Smooth muscle cell (in vitro differentiated cells): ENCODE measurements around the gene LRP1B. TPM values are rescaled to one million over a fixed set of nuclear protein-coding genes. Genes with fewer than 3 reads are reported as not detected.

Experiments used
- DNase-seq: peaks from one replicate; lab custom pipeline; 2025; ENCODE audit not compliant: unreplicated experiment; lab: John Stamatoyannopoulos, UW
- H2AFZ ChIP-seq: fragments of 200-600 bp; sonication (generic); 2 replicates; pipeline ENCODE4 v1.6.0; 2016; ENCODE audit warnings: antibody characterized with exemption, low read depth, mild to moderate bottlenecking
- H3F3A ChIP-seq: fragments of 200-600 bp; sonication (generic); 2 replicates; pipeline ENCODE4 v1.6.0; 2017; ENCODE audit warnings: antibody characterized with exemption, low read depth
- H3K27ac ChIP-seq: fragments of 200-600 bp; sonication (generic); 2 replicates; pipeline ENCODE4 v1.5.1; 2016; ENCODE audit warnings: low read depth, mild to moderate bottlenecking
- H3K27me3 ChIP-seq: fragments of 200-600 bp; sonication (generic); 2 replicates; pipeline ENCODE4 v1.6.1; 2016; ENCODE audit warnings: low read depth, mild to moderate bottlenecking
- H3K36me3 ChIP-seq: fragments of 200-600 bp; sonication (generic); 2 replicates; pipeline ENCODE4 v1.5.1; 2016; ENCODE audit warnings: low read depth
- H3K4me1 ChIP-seq: fragments of 200-600 bp; sonication (generic); 2 replicates; pipeline ENCODE4 v1.5.1; 2016; ENCODE audit warnings: low read depth
- H3K4me2 ChIP-seq: fragments of 200-600 bp; sonication (generic); 2 replicates; pipeline ENCODE4 v1.6.0; 2016; ENCODE audit warnings: mild to moderate bottlenecking
- H3K4me3 ChIP-seq: fragments of 200-600 bp; sonication (generic); 2 replicates; pipeline ENCODE4 v1.5.1; 2016; ENCODE audit warnings: mild to moderate bottlenecking
- H3K79me2 ChIP-seq: fragments of 200-600 bp; sonication (generic); 2 replicates; pipeline ENCODE4 v1.6.0; 2016; ENCODE audit warnings: low read depth, mild to moderate bottlenecking
- H3K9ac ChIP-seq: fragments of 200-600 bp; sonication (generic); 2 replicates; pipeline ENCODE4 v1.6.0; 2016; ENCODE audit warnings: low read depth
- H3K9me3 ChIP-seq: fragments of 200-600 bp; sonication (generic); replicated peaks from 2 replicates; pipeline ENCODE4 v1.5.1; 2016; ENCODE audit warnings: low read depth
- H4K20me1 ChIP-seq: fragments of 200-600 bp; sonication (generic); 2 replicates; pipeline ENCODE4 v1.6.0; 2016; ENCODE audit warnings: low read depth
- CTCF ChIP-seq: fragments of 200-600 bp; sonication (generic); IDR thresholded peaks from 2 replicates; pipeline ENCODE4 v1.5.1; 2017; ENCODE audit warnings: borderline replicate concordance, mild to moderate bottlenecking, antibody characterized with exemption; ENCODE audit not compliant: insufficient read depth, poor library complexity, severe bottlenecking
- WGBS: methylation state at CpG from one replicate; pipeline ENCODE4 v1.1.7; 2016; ENCODE audit warnings: low lambda C conversion rate; 5-methylcytosine and 5-hydroxymethylcytosine counted together
- polyA plus RNA-seq: library from polyadenylated mRNA; unstranded; fragments of >200 nt; fragmentation: Nextera tagmentation; extraction: Ambion mirVana; gene quantifications from 2 replicates; pipeline ENCODE4 v1.2.1, GENCODE V29; 2016
- total RNA-seq: library from RNA; depleted of rRNA; stranded (reverse); fragments of >200 nt; gene quantifications from 2 replicates; pipeline ENCODE4 v1.2.3, GENCODE V29; 2014

LRP1B gene
- total and polyA plus RNA-seq, 2 experiments from 2014 or later, result 0.08 to 2.9 TPM

DNA sequence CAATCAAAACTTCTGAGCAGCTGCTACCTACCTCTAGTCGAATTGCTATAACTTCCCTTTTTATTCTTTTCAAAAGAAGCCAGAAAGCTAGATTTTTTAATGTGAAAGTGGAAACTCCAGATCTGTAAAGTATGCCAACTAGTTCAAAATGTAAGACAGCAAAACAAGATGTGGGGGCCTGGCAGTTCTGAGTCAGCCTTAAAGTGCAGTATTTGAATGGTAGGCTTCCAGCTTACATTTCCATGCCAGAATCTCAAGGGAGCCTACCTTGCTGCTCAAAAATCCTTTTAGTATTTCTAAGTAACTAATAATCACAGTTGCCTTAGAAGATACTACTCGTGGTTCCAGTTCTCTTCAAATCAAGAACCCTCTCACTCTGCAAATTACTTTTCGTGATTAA lies 1288.7 kb downstream of the LRP1B start:
- H3F3A ChIP-seq, result no peaks in the 10 kb centered on the region
- 92% methylated on average over 3 of the region's 3 CpGs for WGBS
- no peaks in the 10 kb centered on the region for H3K79me2 ChIP-seq
- H3K27ac ChIP-seq, result no peak overlapping the region
- no peaks in the 10 kb centered on the region for H3K9me3 ChIP-seq
- H3K4me3 ChIP-seq, result no peak overlapping the region
- no peaks in the 10 kb centered on the region for H3K27me3 ChIP-seq
- TF ChIP-seq CTCF, result no peak
- no peak overlapping the region for H3K9ac ChIP-seq
- no peak overlapping the region for H2AFZ ChIP-seq
- DNase-seq, result no peak
- no peaks in the 10 kb centered on the region for H4K20me1 ChIP-seq
- no peak overlapping the region for H3K4me2 ChIP-seq
- no peaks in the 10 kb centered on the region for H3K4me1 ChIP-seq
- H3K36me3 ChIP-seq, result no peaks in the 10 kb centered on the region

- no peaks in the 10 kb centered on the region for H3K27me3 ChIP-seq
- WGBS, result 57% methylated on average over 3 of the region's 3 CpGs
- no peaks in the 10 kb centered on the region for H3K4me1 ChIP-seq
- H3K4me3 ChIP-seq, result no peak overlapping the region
- no peak for TF ChIP-seq CTCF
- H3K36me3 ChIP-seq, result no peaks in the 10 kb centered on the region
- H3K4me2 ChIP-seq, result no peak overlapping the region
- H2AFZ ChIP-seq, result no peak overlapping the region
- H3K27ac ChIP-seq, result no peak overlapping the region
- no peaks in the 10 kb centered on the region for H3K9me3 ChIP-seq
- no peaks in the 10 kb centered on the region for H3F3A ChIP-seq
- H3K79me2 ChIP-seq, result no peaks in the 10 kb centered on the region
- no peaks in the 10 kb centered on the region for H4K20me1 ChIP-seq
- no peak overlapping the region for H3K9ac ChIP-seq
- no peak for DNase-seq
Observed at GRCh38 chr2:140841141-140841540, 1289.7 kb downstream of the LRP1B start.

GRCh38 chr2:140836826-140837225 lies 1294.0 kb downstream of the LRP1B start:
- no peak for TF ChIP-seq CTCF
- Histone ChIP-seq H3K4me1 (no peaks in the 10 kb centered on the region), H3K27ac (no peak overlapping the region), H3K9ac (no peak overlapping the region), H3F3A (no peaks in the 10 kb centered on the region), H3K27me3 (no peaks in the 10 kb centered on the region), H3K9me3 (no peaks in the 10 kb centered on the region), H4K20me1 (no peaks in the 10 kb centered on the region), H3K4me3 (no peak overlapping the region), H2AFZ (no peak overlapping the region), H3K36me3 (no peaks in the 10 kb centered on the region), H3K4me2 (no peak overlapping the region), H3K79me2 (no peaks in the 10 kb centered on the region)
- DNase-seq, result no peak
- WGBS, result 90% methylated on average over 2 of the region's 2 CpGs

GRCh38 chr2:140835079-140835478 lies 1295.7 kb downstream of the LRP1B start:
- Histone ChIP-seq H3K9me3 (no peaks in the 10 kb centered on the region), H3K4me1 (no peaks in the 10 kb centered on the region), H3K27me3 (no peaks in the 10 kb centered on the region), H3F3A (no peaks in the 10 kb centered on the region), H3K36me3 (no peaks in the 10 kb centered on the region), H2AFZ (no peak overlapping the region), H3K79me2 (no peaks in the 10 kb centered on the region), H4K20me1 (no peaks in the 10 kb centered on the region), H3K4me2 (no peak overlapping the region), H3K4me3 (no peak overlapping the region), H3K9ac (no peak overlapping the region), H3K27ac (no peak overlapping the region)
- WGBS, result 72% methylated on average over 7 of the region's 7 CpGs
- TF ChIP-seq CTCF, result no peak
- no peak for DNase-seq
